H1 (cell line): ENCODE measurements around the gene WDR81. TPM values are rescaled to one million over a fixed set of nuclear protein-coding genes. Genes with fewer than 3 reads are reported as not detected.

Source experiments
- CTCF ChIA-PET: fragments of 300-600 bp; sonication (Branson Sonifier 250); formaldehyde crosslinking; loops from one replicate; lab custom pipeline; 2021; ENCODE audit not compliant: partially characterized antibody; lab: Charles Lee
- POLR2A ChIA-PET: fragments of 300-600 bp; sonication (Branson Sonifier 250); formaldehyde crosslinking; loops from one replicate; lab custom pipeline; 2021; ENCODE audit warnings: inconsistent platforms; ENCODE audit not compliant: partially characterized antibody; lab: Charles Lee
- DNase-seq, 2 experiments: peaks; one replicate each; pipeline versions ENCODE4 v3.0.0 to v3.0.0-alpha.2; 2010 to 2022; ENCODE audit warnings: low spot score in 2 of 2, low read depth in 1 of 2, mixed read lengths in 1 of 2
- FAIRE-seq: peaks from 2 replicates; lab custom pipeline; 2011; peaks lifted over from hg19 to GRCh38; lab: Jason Lieb, UNC
- H2AFZ ChIP-seq: 2 replicates; pipeline ENCODE4 v1.8.1; 2012; ENCODE audit warnings: low read length, inconsistent platforms
- H2AK5ac ChIP-seq: 2 replicates; pipeline ENCODE4 v1.6.1; 2013; ENCODE audit warnings: low read depth, low read length
- H2BK120ac ChIP-seq: replicated peaks from 2 replicates; pipeline ENCODE3; 2013; ENCODE audit warnings: low read depth, low read length, inconsistent platforms
- H2BK12ac ChIP-seq: 2 replicates; pipeline ENCODE4 v1.6.1; 2013; ENCODE audit warnings: low read depth, low read length
- H2BK15ac ChIP-seq: 2 replicates; pipeline ENCODE4 v1.6.1; 2013; ENCODE audit warnings: low read length
- H2BK20ac ChIP-seq: 2 replicates; pipeline ENCODE4 v1.6.1; 2013; ENCODE audit warnings: low read length
- H2BK5ac ChIP-seq: 2 replicates; pipeline ENCODE4 v1.6.1; 2013; ENCODE audit warnings: low read depth, low read length
- H3K14ac ChIP-seq: 2 replicates; pipeline ENCODE4 v1.6.1; 2013; ENCODE audit warnings: inconsistent platforms; ENCODE audit not compliant: insufficient read length
- H3K18ac ChIP-seq: 2 replicates; pipeline ENCODE4 v1.6.1; 2013; ENCODE audit warnings: low read length; ENCODE audit errors: extremely low read depth
- H3K23ac ChIP-seq: 2 replicates; pipeline ENCODE4 v1.6.1; 2013; ENCODE audit warnings: inconsistent platforms; ENCODE audit not compliant: insufficient read length
- H3K23me2 ChIP-seq: 2 replicates; pipeline ENCODE4 v1.6.1; 2013; ENCODE audit warnings: low read depth, low read length
- H3K27ac ChIP-seq: 2 replicates; pipeline ENCODE4 v1.6.1; 2011; ENCODE audit warnings: low read depth, low read length, inconsistent platforms
- H3K27me3 ChIP-seq, 4 experiments: replicated peaks in 1 of 4; 1 replicate in 1 of 4; 2 replicates in 3 of 4; pipeline versions ENCODE4 v1.6.1 to v1.8.1; 2011 to 2013; ENCODE audit warnings: low read length in 3 of 4, mild to moderate bottlenecking in 3 of 4, inconsistent platforms in 2 of 4, mixed read lengths in 2 of 4, moderate library complexity in 1 of 4; ENCODE audit not compliant: control insufficient read depth in 3 of 4, insufficient read depth in 3 of 4; ENCODE audit errors: extremely low read depth in 1 of 4
- H3K36me3 ChIP-seq, 4 experiments: 2 replicates each; pipeline versions ENCODE4 v1.6.1 to v1.8.1; 2011 to 2013; ENCODE audit warnings: mild to moderate bottlenecking in 4 of 4, low read length in 3 of 4, moderate library complexity in 2 of 4, control low read depth in 1 of 4, inconsistent platforms in 1 of 4; ENCODE audit not compliant: insufficient read depth in 4 of 4, control insufficient read depth in 2 of 4
- H3K4ac ChIP-seq: replicated peaks from 2 replicates; pipeline ENCODE3; 2013; ENCODE audit warnings: low read length, low read depth, mixed read lengths, inconsistent platforms; ENCODE audit not compliant: insufficient read length
- H3K4me1 ChIP-seq, 4 experiments: replicated peaks in 1 of 4; 1 replicate in 1 of 4; 2 replicates in 3 of 4; pipeline versions ENCODE4 v1.6.1 to v1.8.1; 2011 to 2013; ENCODE audit warnings: low read length in 3 of 4, inconsistent platforms in 2 of 4, mixed read lengths in 1 of 4; ENCODE audit not compliant: insufficient read depth in 4 of 4, control insufficient read depth in 3 of 4
- H3K4me2 ChIP-seq, 2 experiments: 2 replicates each; pipeline versions ENCODE4 v1.6.1 to v1.8.1; 2011 to 2013; ENCODE audit warnings: low read depth in 2 of 2, low read length in 2 of 2, control low read depth in 1 of 2, inconsistent platforms in 1 of 2, mild to moderate bottlenecking in 1 of 2; ENCODE audit not compliant: insufficient read depth in 1 of 2
- H3K4me3 ChIP-seq, 4 experiments: fragments of 200-600, 300-600 bp in 1 of 4; sonication (generic), shearing (Covaris generic), sonication (Bioruptor Twin) in 1 of 4; 2 replicates each; pipeline versions ENCODE4 v1.5.1 to v1.8.1; 2011 to 2016; ENCODE audit warnings: low read length in 4 of 4, low read depth in 3 of 4, control low read depth in 2 of 4, inconsistent platforms in 2 of 4, mild to moderate bottlenecking in 2 of 4, mixed read lengths in 1 of 4, moderate library complexity in 1 of 4; ENCODE audit not compliant: insufficient read depth in 2 of 4; ENCODE audit errors: extremely low read depth in 1 of 4
- H3K56ac ChIP-seq: replicated peaks from 2 replicates; pipeline ENCODE3; 2013; ENCODE audit warnings: low read depth, mild to moderate bottlenecking, mixed read lengths, low read length, inconsistent platforms; ENCODE audit not compliant: insufficient read length
- H3K79me1 ChIP-seq: 2 replicates; pipeline ENCODE4 v1.6.1; 2013; ENCODE audit warnings: low read depth, low read length, control low read depth
- H3K79me2 ChIP-seq, 2 experiments: 2 replicates each; pipeline versions ENCODE4 v1.6.1 to v1.8.1; 2012 to 2013; ENCODE audit warnings: low read length in 2 of 2, mild to moderate bottlenecking in 2 of 2, inconsistent platforms in 1 of 2; ENCODE audit not compliant: insufficient read depth in 2 of 2, control insufficient read depth in 1 of 2
- H3K9ac ChIP-seq, 4 experiments: replicated peaks in 1 of 4; 1 replicate in 1 of 4; 2 replicates in 3 of 4; pipeline versions ENCODE4 v1.6.1 to v1.8.1; 2011 to 2013; ENCODE audit warnings: low read depth in 3 of 4, low read length in 3 of 4, control low read depth in 2 of 4, mild to moderate bottlenecking in 2 of 4, moderate library complexity in 2 of 4, inconsistent platforms in 1 of 4; ENCODE audit errors: extremely low read depth in 1 of 4
- H3K9me3 ChIP-seq, 2 experiments: 2 replicates each; pipeline versions ENCODE4 v1.6.1 to v1.8.1; 2012 to 2013; ENCODE audit warnings: mild to moderate bottlenecking in 2 of 2, moderate library complexity in 2 of 2, control low read depth in 1 of 2, inconsistent platforms in 1 of 2, low read depth in 1 of 2, low read length in 1 of 2, mixed read lengths in 1 of 2; ENCODE audit not compliant: insufficient read depth in 2 of 2
- H4K20me1 ChIP-seq, 2 experiments: replicated peaks in 1 of 2; 2 replicates each; pipeline versions ENCODE3 to v1.8.1; 2011 to 2013; ENCODE audit warnings: inconsistent platforms in 2 of 2, low read length in 2 of 2, mild to moderate bottlenecking in 1 of 2; ENCODE audit not compliant: insufficient read depth in 2 of 2, control insufficient read depth in 1 of 2
- H4K5ac ChIP-seq: 2 replicates; pipeline ENCODE4 v1.6.1; 2013; ENCODE audit warnings: low read length, low read depth, mixed read lengths, inconsistent platforms; ENCODE audit not compliant: insufficient read length
- H4K8ac ChIP-seq: 2 replicates; pipeline ENCODE4 v1.8.0; 2013; ENCODE audit warnings: mild to moderate bottlenecking, moderate library complexity, low read length, inconsistent platforms; ENCODE audit not compliant: insufficient read depth; ENCODE audit errors: extremely low read depth
- H4K91ac ChIP-seq: replicated peaks from 2 replicates; pipeline ENCODE3; 2013; ENCODE audit warnings: low read length, mixed read lengths, inconsistent platforms; ENCODE audit not compliant: insufficient read length
- BRCA1 ChIP-seq: IDR thresholded peaks from 2 replicates; pipeline ENCODE4 v1.6.1; 2012; ENCODE audit warnings: low read depth, low read length, improper control_type of control experiment
- CREB1 ChIP-seq: IDR thresholded peaks from 2 replicates; pipeline ENCODE4 v1.6.1; 2012; ENCODE audit warnings: inconsistent platforms
- CTCF ChIP-seq, 3 experiments: IDR thresholded peaks; 1 replicate in 2 of 3; 2 replicates in 1 of 3; pipeline versions ENCODE4 v1.5.1 to v1.6.1; 2011; ENCODE audit warnings: low read length in 3 of 3, mild to moderate bottlenecking in 3 of 3, inconsistent platforms in 2 of 3, low read depth in 1 of 3, moderate library complexity in 1 of 3; ENCODE audit not compliant: insufficient read depth in 1 of 3; ENCODE audit errors: control extremely low read depth in 1 of 3
- KDM4A ChIP-seq: IDR thresholded peaks from one replicate; pipeline ENCODE4 v1.7.1; 2012; ENCODE audit warnings: low read depth, mild to moderate bottlenecking, moderate library complexity, low read length, inconsistent platforms; ENCODE audit not compliant: severe bottlenecking
- RAD21 ChIP-seq, 2 experiments: IDR thresholded peaks in 1 of 2; conservative IDR thresholded peaks in 1 of 2; 2 replicates each; pipeline ENCODE4 v1.6.1; 2011; ENCODE audit warnings: low read depth in 2 of 2, low read length in 2 of 2, improper control_type of control experiment in 1 of 2, inconsistent platforms in 1 of 2, mild to moderate bottlenecking in 1 of 2, moderate library complexity in 1 of 2
- SIN3A ChIP-seq, 2 experiments: IDR thresholded peaks in 1 of 2; conservative IDR thresholded peaks in 1 of 2; 2 replicates each; pipeline ENCODE4 v1.6.1; 2011 to 2012; ENCODE audit warnings: low read length in 2 of 2, improper control_type of control experiment in 1 of 2, low read depth in 1 of 2, mild to moderate bottlenecking in 1 of 2
- TBP ChIP-seq: IDR thresholded peaks from 2 replicates; pipeline ENCODE4 v1.6.1; 2011; ENCODE audit warnings: low read depth, low read length, improper control_type of control experiment
- WGBS, 2 experiments: shearing (Covaris generic) in 1 of 2; methylation state at CpG; one replicate each; pipeline versions ENCODE4 v1.1.6 to v1.1.7; 2013 to 2015; ENCODE audit warnings: low lambda C conversion rate in 2 of 2, mixed read lengths in 2 of 2, inconsistent platforms in 1 of 2, low coverage in 1 of 2, missing lambda C conversion rate in 1 of 2; ENCODE audit not compliant: insufficient replicate concordance in 2 of 2, insufficient coverage in 1 of 2, insufficient read length in 1 of 2; ENCODE audit errors: extremely low coverage in 1 of 2, missing lambda C conversion rate in 1 of 2; 5-methylcytosine and 5-hydroxymethylcytosine counted together
- polyA plus RNA-seq, 7 experiments: library from polyadenylated mRNA; depleted of rRNA in 3 of 7; stranded (reverse) in 5 of 7; unstranded in 2 of 7; fragments of >200 nt in 5 of 7; fragments of 200-250 nt in 2 of 7; gene quantifications; 1 replicate in 5 of 7; 2 replicates in 1 of 7; 4 replicates in 1 of 7; pipeline versions ENCODE4 v1.2.1 to v1.2.3, GENCODE V29; 2011 to 2013; ENCODE audit warnings: missing spikeins in 2 of 7, mixed read lengths in 2 of 7
- total RNA-seq: library from RNA; stranded (reverse); fragmentation: NEBNext Ultra II Directional; extraction: Animal tissue kit (Norgen Biotek cat#: 25700); gene quantifications from 2 replicates; pipeline ENCODE4 v1.2.1, GENCODE V29; 2021

The WDR81 gene
- total and polyA plus RNA-seq, 2 of the 8 experiments (the other 6 are each of a cell fraction or from before 2014, with no cell fraction given): 9.1 to 12.3 TPM

- Histone ChIP-seq H2BK5ac (no peak overlapping the region), H4K91ac (no peak overlapping the region), H2BK15ac (no peak overlapping the region), H3K79me2 (no peaks in the 10 kb centered on the region), H2BK20ac (no peak overlapping the region), H3K27me3 (0 out of 7 replicates have a peak, but pooled peaks cover 0 to 2% (median 0%) of the 10 kb centered on the region in 4 experiments), H3K56ac (no peak overlapping the region), H2BK12ac (no peak overlapping the region), H3K4me3 (no peak overlapping the region), H2AK5ac (no peak overlapping the region), H4K5ac (no peak overlapping the region), H3K79me1 (no peaks in the 10 kb centered on the region), H2BK120ac (no peak overlapping the region), H3K18ac (no peak overlapping the region), H3K27ac (no peak overlapping the region), H2AFZ (no peak overlapping the region), H3K23ac (no peak overlapping the region), H3K4me2 (no peak overlapping the region)
- FAIRE-seq: peak; percentile 50
- TF ChIP-seq CREB1: 0 out of 2 replicates have a peak, but pooled peaks have one; percentile 28
- TF ChIP-seq SIN3A (conservative IDR thresholded peaks at IDR 0.05 in 1 of 2, IDR thresholded peaks at IDR 0.05 in 1 of 2; ENCODE audit: low read depth in 1 of 2, low read length in 2 of 2): 0 out of 4 replicates have a peak, but pooled peaks of 1 of the 2 experiments have one; percentile 63
- TF ChIP-seq BRCA1: no peak
- no peak for TF ChIP-seq KDM4A
- TF ChIP-seq TBP: peak; percentile 26; the same call in 1 of the 2 replicates
- peak; percentile 95 to 96 for TF ChIP-seq RAD21 (IDR thresholded peaks at IDR 0.05 in 1 of 2, conservative IDR thresholded peaks at IDR 0.05 in 1 of 2; ENCODE audit: low read depth in 2 of 2, low read length in 2 of 2)
- peak; percentile 88 to 99 (median 90) for TF ChIP-seq CTCF (IDR thresholded peaks at IDR 0.05; ENCODE audit: control extremely low read depth in 1 of 3, insufficient read depth in 1 of 3, low read depth in 1 of 3, low read length in 3 of 3)
- TF ChIP-seq, all 59 proteins: peak for 5
- peaks cover 0 to 3% of the 10 kb centered on the region in 2 experiments for H4K20me1 ChIP-seq
- peaks cover 0 to 7% (median 6%) of the 10 kb centered on the region in 4 experiments; a peak in 6 of 7 replicates for H3K4me1 ChIP-seq
- DNase-seq: peak in 1 of 2 experiments; percentile 85
- no peak overlapping the region for H3K14ac ChIP-seq
- CTCF ChIA-PET: interaction anchor here (0.6 to 6.9 kb wide), 45 partner anchors 8 to 469 kb away, joined by 3 to 117 read pairs (median 4); partner anchors contain the start of gene SERPINF1
- POLR2A ChIA-PET: interaction anchor here (0.8 to 2.6 kb wide), 6 partner anchors 16 to 110 kb away, joined by 3 to 11 read pairs (median 4); no protein-coding TSS in a partner anchor
- H3K4ac ChIP-seq: no peak overlapping the region
- H3K9ac ChIP-seq: no peak overlapping the region
- no peak overlapping the region for H4K8ac ChIP-seq
- peaks cover 17% of the 10 kb centered on the region for H3K23me2 ChIP-seq
- H3K36me3 ChIP-seq: no peaks in the 10 kb centered on the region
- H3K9me3 ChIP-seq: no peaks in the 10 kb centered on the region
- 64% methylated on average over 11 of the region's 11 CpGs; no CpG with 5 or more reads in 1 of the 2 experiments for WGBS, 2 experiments
These were observed 3.6 kb upstream of the WDR81 start for GRCh38 chr17:1720856-1721386.
